RWPE2 (cell line): ENCODE results near the gene PSEN1.
A peak's percentile ranks its signal among the peaks of the same experiment; 100 is the strongest.

Experiments
- ATAC-seq: fragments of 200-7000 bp; cut with Tn5 transposase; 3 replicates; pipeline ENCODE4 v1.9.1; 2021; ENCODE audit warnings: low read depth
- DNase-seq: peaks from one replicate; pipeline ENCODE4 v3.0.0-alpha.2; 2020; ENCODE audit warnings: low spot score
- H3K27ac ChIP-seq: fragments of 450-650 bp; 2 replicates; pipeline ENCODE4 v1.5.1; 2017; ENCODE audit warnings: mild to moderate bottlenecking; ENCODE audit not compliant: poor library complexity, severe bottlenecking
- H3K27me3 ChIP-seq: fragments of 250-450 bp; sonication (Bioruptor Pico); 2 replicates; pipeline ENCODE4 v1.5.1; 2021; ENCODE audit warnings: mild to moderate bottlenecking, moderate library complexity; ENCODE audit not compliant: insufficient read depth, poor library complexity, severe bottlenecking
- H3K36me3 ChIP-seq: fragments of 250-450 bp; sonication (Bioruptor Pico); 2 replicates; pipeline ENCODE4 v1.5.1; 2020; ENCODE audit warnings: low read depth, mild to moderate bottlenecking, moderate library complexity
- H3K4me1 ChIP-seq: fragments of 250-450 bp; sonication (Bioruptor Pico); 2 replicates; pipeline ENCODE4 v1.5.1; 2021; ENCODE audit warnings: mild to moderate bottlenecking, moderate library complexity; ENCODE audit not compliant: insufficient read depth, poor library complexity, severe bottlenecking
- H3K4me3 ChIP-seq: fragments of 250-450 bp; sonication (Bioruptor Pico); 2 replicates; pipeline ENCODE4 v1.5.1; 2021; ENCODE audit warnings: mild to moderate bottlenecking, moderate library complexity; ENCODE audit not compliant: severe bottlenecking
- H3K9me3 ChIP-seq: fragments of 250-450 bp; sonication (Bioruptor Pico); 2 replicates; pipeline ENCODE4 v1.5.1; 2021; ENCODE audit warnings: mild to moderate bottlenecking, moderate library complexity; ENCODE audit not compliant: severe bottlenecking
- CTCF ChIP-seq: fragments of 450-650 bp; IDR thresholded peaks from one replicate; pipeline ENCODE4 v1.5.1; 2017; ENCODE audit warnings: mild to moderate bottlenecking, moderate library complexity; ENCODE audit not compliant: poor library complexity, severe bottlenecking

The PSEN1 gene

GRCh38 chr14:73136387-73137225 lies at the start of gene PSEN1:
TSS of gene PSEN1 (plus strand) at chr14:73136507. CDS start at chr14:73148020, 11,513 bp downstream.
- Histone ChIP-seq H3K9me3 (no peaks in the 10 kb centered on the region), H3K27ac (peak within 1 kb of the TSS; percentile 66), H3K27me3 (no peaks in the 10 kb centered on the region), H3K4me3 (peak within 1 kb of the TSS; percentile 81), H3K4me1 (peaks cover 4% of the 10 kb centered on the region), H3K36me3 (peaks cover 5% of the 10 kb centered on the region; the same call in 1 of the 2 replicates)
- ATAC-seq (peak; percentile 82), DNase-seq (peak; percentile 96)
- no peak for TF ChIP-seq CTCF

GRCh38 chr14:73091044-73091443 lies 45.3 kb upstream of the PSEN1 start:
- Histone ChIP-seq H3K4me1 (no peaks in the 10 kb centered on the region), H3K27ac (no peak overlapping the region), H3K36me3 (peaks cover 94% of the 10 kb centered on the region), H3K9me3 (no peaks in the 10 kb centered on the region), H3K27me3 (no peaks in the 10 kb centered on the region), H3K4me3 (no peak overlapping the region)
- DNase-seq (no peak), ATAC-seq (no peak)
- TF ChIP-seq CTCF, result no peak

- Histone ChIP-seq H3K27me3 (no peaks in the 10 kb centered on the region), H3K4me1 (no peaks in the 10 kb centered on the region), H3K9me3 (no peaks in the 10 kb centered on the region), H3K27ac (no peak overlapping the region), H3K4me3 (no peak overlapping the region), H3K36me3 (peaks cover 92% of the 10 kb centered on the region)
- ATAC-seq (no peak), DNase-seq (no peak)
- TF ChIP-seq CTCF, result no peak
These were observed 38.9 kb upstream of the PSEN1 start for GRCh38 chr14:73097421-73097820.

GRCh38 chr14:73100334-73100733 lies 36.0 kb upstream of the PSEN1 start:
- no peak overlapping the region for H3K4me3 ChIP-seq
- ATAC-seq (no peak), DNase-seq (no peak)
- H3K27me3 ChIP-seq, result no peaks in the 10 kb centered on the region
- TF ChIP-seq CTCF, result no peak
- H3K36me3 ChIP-seq, result peaks cover 96% of the 10 kb centered on the region
- no peak overlapping the region for H3K27ac ChIP-seq
- no peaks in the 10 kb centered on the region for H3K9me3 ChIP-seq
- no peaks in the 10 kb centered on the region for H3K4me1 ChIP-seq
